GM12891 (cell line): ENCODE results near the gene CYTH1.

ENCODE experiments used
- POLR2A ChIP-seq: IDR thresholded peaks from 2 replicates; pipeline ENCODE4 v1.6.1; 2011; ENCODE audit warnings: low read depth, low read length, control low read depth
- POLR2AphosphoS5 ChIP-seq: IDR thresholded peaks from 2 replicates; pipeline ENCODE4 v1.6.1; 2011; ENCODE audit warnings: low read depth, low read length, control low read depth
- TAF1 ChIP-seq: IDR thresholded peaks from 2 replicates; pipeline ENCODE4 v1.6.1; 2011; ENCODE audit warnings: low read depth, low read length, control low read depth

DNA sequence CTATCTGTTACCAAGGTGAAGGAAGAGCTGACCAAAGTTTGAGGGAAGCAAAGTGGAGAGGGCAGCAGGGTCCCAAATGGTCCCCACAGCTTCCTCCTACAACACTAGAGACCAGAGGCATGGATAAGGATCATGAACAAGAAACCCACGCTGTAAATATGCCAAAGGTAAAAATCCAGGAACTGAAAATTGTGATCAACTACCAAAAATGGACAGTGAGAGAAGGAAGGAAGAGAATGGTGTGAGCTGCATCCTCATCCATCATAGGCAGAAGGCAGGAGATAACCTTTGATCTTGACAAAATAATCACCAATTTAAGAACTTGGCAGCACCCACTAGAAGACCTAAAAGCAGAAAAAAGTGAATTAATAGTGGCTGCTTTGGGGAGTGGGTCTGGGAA is 66.2 kb downstream of the CYTH1 start:
- no peak for TF ChIP-seq POLR2AphosphoS5
- no peak for TF ChIP-seq TAF1
- no peak for TF ChIP-seq POLR2A
